GM19463 (cell line): ENCODE results near the gene BCS1L.
"Not testable (repeated sequence)": the region's sequence is repeated elsewhere in the genome, so short reads cannot be mapped to it uniquely, and the experiment has no call there.

Experiments used
- ATAC-seq: cut with Tn5 transposase; IDR thresholded peaks from one replicate; pipeline ENCODE4 v1.9.1; 2021; ENCODE audit warnings: mild to moderate bottlenecking, moderate library complexity; ENCODE audit not compliant: unreplicated experiment

Gene BCS1L

GRCh38 chr2:218659988-218660358 is 490 bp downstream of the BCS1L start:
- no peak for ATAC-seq

GRCh38 chr2:218662377-218662776 is 2.9 kb downstream of the BCS1L start:
- ATAC-seq = no peak

- no peak for ATAC-seq
These were observed 3.3 kb downstream of the BCS1L start for GRCh38 chr2:218662827-218663226.

DNA sequence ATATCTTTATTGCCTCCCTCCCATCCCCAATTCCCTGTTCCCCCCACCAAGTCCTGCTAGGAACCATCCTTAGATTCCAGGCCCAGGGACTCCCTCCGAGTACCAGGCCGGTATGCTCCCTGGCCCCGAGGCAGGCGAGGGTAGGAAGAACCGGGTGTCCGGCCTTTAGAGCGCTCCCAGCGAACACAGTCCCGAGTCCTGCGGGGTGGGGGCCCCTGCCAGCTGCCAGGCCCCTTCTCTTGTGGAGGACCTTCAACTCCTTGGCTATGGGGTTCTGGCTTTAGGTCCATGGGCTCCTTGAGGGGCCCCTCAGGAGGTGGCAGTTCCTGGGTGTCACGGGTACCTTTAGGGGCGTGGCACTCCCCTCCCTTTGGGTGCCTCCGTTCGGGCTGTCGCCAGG is 4.4 kb downstream of the BCS1L start:
- no peak for ATAC-seq

GRCh38 chr2:218664653-218665052 is 5.2 kb downstream of the BCS1L start:
- no peak for ATAC-seq

- ATAC-seq = no peak
These were observed 11.7 kb downstream of the BCS1L start for GRCh38 chr2:218671097-218671653.

- peak; percentile 97 for ATAC-seq
These were observed 12.4 kb downstream of the BCS1L start, which contains the start of the genes RNF25 and STK36 for GRCh38 chr2:218671654-218672566. Gene RNF25 (minus strand): TSS chr2:218672002. CDS start chr2:218671970, 32 bp downstream. Gene STK36 (plus strand): TSS chr2:218672086. CDS start chr2:218672830, 744 bp downstream.

DNA sequence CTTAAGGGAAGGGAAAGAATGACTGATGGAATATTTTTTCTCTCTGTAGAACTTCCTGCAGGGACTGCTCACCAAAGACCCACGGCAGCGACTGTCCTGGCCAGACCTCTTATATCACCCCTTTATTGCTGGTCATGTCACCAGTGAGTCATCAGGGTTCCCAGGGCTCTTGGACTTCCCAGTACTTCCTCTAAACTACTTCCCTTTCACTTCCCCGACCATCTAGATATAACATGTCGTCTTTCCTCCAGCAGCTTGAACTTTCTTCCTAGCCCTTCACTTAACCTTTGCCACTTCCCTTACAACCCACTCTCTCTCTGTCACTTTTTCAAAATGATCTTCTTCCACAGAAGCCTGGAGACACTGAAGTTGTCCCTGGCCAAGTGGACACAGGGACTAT is 19.6 kb downstream of the BCS1L start:
- ATAC-seq = no peak

- no peak for ATAC-seq
These were observed 20.6 kb downstream of the BCS1L start for GRCh38 chr2:218680061-218680460.

DNA sequence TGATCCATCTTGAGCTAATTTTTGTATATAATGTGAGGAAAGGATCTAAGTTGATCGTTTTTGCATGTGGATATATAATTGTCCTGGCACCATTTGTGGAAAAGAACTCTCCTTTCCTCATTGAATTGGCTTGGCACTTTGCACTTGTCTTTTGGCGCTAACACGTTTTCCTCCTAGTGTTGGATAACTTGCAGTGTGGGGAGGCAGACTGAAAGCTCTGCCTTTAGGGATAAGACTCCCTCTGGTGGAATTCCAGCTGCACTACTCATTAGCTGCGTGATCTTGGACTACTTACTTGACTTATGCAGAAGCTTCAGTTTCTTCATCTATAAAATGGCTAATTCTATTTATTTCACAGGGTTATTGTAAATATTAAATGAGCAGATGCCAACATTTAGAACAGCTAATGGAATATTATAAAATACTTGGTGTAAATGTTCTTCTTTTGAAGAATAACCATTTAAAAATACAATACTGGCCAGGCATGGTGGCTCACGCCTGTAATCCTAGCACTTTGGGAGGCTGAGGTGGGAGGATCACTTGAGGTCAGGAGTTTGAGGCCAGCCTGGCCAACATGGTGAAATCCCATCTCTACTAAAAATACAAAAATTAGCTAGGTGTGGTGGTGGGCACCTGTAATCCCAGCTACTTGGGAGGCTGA is 28.0 kb downstream of the BCS1L start:
- ATAC-seq = not testable (repeated sequence)

GRCh38 chr2:218691234-218691633 is 31.8 kb downstream of the BCS1L start:
- no peak for ATAC-seq

- ATAC-seq = no peak
These were observed 35.1 kb downstream of the BCS1L start for GRCh38 chr2:218694405-218695145.

- ATAC-seq = no peak
These were observed 39.4 kb downstream of the BCS1L start for GRCh38 chr2:218698885-218699284.

DNA sequence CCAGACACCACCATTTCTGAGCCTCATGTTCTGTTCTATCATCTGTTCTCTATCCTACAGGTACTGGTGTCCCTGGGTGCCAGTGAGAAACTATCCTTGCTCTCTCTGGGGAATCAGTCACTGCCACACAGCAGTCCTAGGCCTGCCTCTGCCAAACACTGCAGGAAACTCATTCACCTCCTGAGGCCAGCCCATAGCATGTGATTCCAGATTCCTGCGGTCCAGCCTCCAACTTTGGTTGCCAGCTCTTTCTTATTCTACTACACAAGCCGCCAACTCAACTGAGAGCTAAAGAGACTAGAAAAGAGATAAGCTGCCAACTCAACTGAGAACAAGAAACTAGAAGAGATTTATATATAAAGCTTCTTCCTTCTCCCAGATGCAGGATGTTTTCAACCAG is 42.3 kb downstream of the BCS1L start:
- no peak for ATAC-seq

DNA sequence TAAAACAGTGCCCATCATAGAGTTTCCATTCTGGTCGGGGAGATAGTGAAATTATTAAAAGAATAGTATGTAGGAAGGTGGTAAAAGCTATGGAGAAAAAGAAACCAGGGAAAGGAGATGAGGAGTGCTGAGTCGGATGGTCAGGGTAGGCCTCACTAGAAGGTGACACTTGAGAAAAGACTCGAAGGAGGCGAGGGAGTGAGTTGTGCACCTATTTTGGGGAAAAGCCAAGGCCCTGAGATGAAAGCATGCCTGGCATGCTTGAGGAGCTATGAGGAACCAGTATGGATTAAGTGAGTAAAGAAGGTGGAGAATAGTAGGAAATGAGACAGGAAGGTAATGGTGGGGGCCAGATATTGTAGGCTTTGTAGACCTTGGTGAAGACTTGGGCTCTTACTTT is 43.9 kb downstream of the BCS1L start:
- ATAC-seq = no peak

DNA sequence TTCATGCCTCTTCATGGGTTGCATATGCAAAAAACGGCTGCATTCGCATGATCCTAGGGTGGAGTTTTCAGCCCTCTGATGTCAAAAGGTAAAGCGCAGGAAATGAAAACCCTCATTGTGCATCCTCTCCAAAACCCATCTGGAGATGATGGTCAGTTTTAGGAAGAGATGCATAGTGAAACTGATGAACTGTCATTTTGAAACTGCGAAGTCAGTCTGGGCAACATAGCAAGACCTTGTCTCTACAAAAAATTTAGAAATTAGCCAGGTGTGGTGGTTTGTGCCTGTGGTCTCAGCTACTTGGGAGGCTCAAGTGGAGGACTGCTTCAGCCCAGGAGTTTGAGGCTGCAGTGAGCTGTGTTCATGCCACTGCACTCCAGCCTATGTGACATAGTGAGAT is 48.6 kb downstream of the BCS1L start:
- peak; percentile 40 for ATAC-seq

DNA sequence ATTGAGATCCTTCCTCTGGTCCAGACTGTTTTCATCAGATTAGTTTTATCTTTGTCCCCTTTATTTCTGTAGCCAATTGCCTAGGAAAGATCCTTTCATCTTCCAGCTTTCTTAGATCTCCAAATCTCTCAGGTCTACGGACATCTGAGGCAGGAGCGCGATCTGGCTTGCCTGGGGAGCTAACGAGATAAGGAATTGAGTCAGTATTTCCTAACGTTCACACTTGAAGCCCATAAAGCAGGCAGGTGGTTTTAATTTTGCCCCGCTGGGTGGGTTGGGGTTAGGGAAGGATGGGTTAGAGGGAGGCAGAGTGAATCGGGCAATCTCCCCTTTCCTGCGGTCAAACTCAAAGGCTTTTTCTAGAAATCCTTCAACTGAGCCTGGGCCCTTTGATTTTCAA is 50.4 kb downstream of the BCS1L start:
- no peak for ATAC-seq

DNA sequence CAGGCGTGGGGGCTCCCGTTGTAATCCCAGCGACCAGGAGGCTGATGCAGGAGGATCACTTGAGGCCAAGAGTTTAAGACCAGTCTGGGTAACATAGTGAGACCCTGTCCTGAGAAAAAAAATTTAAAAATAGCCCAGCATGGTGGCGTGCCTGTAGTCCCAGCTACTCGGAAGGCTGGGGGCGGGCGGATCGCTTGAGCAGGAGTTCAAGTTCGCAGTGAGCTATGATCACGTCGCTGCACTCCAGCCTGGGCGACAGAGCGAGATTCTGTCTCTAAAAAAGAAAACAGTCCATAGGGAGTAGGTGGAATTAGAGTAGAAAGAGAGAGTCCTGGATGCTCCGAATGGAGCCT is 50.8 kb downstream of the BCS1L start:
- no peak for ATAC-seq

DNA sequence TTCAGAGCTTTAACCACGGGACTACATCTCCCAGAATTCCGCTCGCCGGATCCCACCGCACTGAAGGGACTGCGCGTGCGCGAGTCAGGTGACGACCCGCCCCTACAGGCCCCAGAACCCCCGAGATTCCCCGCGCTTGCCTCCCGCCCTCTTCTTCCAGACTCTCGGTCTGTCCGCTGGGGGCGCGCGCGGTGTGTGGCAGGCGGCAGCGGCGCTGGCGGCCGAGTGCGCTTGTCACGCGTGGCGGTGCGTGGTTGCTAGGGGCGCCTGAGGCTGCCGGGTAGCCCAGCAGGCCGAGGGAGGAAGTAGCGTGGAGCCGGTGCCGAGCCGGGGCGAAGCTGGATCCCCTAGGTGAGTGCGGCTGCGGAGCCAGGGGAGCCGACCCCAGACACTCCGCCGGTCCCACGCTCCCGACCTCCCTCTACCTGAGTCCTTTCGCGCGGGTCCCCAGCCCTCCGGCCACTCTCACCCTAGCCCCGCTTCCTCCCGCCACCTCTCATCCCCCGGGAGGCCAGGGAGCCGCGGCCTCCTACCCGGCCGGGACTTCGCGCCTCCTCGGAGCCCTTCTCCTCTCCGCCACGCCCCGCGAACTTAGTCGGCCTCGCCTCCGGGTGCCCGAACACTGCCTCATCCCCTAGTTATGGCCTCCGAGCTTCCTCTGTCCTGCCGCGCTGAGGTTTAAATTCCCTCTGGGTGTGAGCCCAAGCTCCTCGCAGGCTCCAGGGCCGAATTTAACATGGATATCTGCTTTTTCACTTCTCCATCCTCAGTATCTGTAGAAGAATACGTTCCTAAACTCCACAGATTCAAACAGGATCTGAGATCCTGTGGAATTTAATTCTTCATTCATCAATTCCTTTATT is 51.4 kb downstream of the BCS1L start, which contains the start of gene TTLL4:
Gene TTLL4 (plus strand): TSS at position 149 of the 863 bp plus-strand sequence. CDS start 26,842 bp downstream, outside the sequence.
- peak; percentile 87 for ATAC-seq

GRCh38 chr2:218711550-218711929 is 52.1 kb downstream of the BCS1L start:
- ATAC-seq = no peak
